GM12872 (cell line): ENCODE data around the gene CLPTM1L.

Source experiments
- CTCF ChIP-seq: IDR thresholded peaks from 3 replicates; pipeline ENCODE4 v1.5.1; 2011; ENCODE audit warnings: low read depth, mild to moderate bottlenecking, low read length, moderate library complexity; ENCODE audit not compliant: insufficient read depth

The CLPTM1L gene

GRCh38 chr5:1324301-1324700 lies 20.6 kb downstream of the CLPTM1L start:
- TF ChIP-seq CTCF: no peak

- no peak for TF ChIP-seq CTCF
Measured at GRCh38 chr5:1323803-1324173, 21.1 kb downstream of the CLPTM1L start.

DNA sequence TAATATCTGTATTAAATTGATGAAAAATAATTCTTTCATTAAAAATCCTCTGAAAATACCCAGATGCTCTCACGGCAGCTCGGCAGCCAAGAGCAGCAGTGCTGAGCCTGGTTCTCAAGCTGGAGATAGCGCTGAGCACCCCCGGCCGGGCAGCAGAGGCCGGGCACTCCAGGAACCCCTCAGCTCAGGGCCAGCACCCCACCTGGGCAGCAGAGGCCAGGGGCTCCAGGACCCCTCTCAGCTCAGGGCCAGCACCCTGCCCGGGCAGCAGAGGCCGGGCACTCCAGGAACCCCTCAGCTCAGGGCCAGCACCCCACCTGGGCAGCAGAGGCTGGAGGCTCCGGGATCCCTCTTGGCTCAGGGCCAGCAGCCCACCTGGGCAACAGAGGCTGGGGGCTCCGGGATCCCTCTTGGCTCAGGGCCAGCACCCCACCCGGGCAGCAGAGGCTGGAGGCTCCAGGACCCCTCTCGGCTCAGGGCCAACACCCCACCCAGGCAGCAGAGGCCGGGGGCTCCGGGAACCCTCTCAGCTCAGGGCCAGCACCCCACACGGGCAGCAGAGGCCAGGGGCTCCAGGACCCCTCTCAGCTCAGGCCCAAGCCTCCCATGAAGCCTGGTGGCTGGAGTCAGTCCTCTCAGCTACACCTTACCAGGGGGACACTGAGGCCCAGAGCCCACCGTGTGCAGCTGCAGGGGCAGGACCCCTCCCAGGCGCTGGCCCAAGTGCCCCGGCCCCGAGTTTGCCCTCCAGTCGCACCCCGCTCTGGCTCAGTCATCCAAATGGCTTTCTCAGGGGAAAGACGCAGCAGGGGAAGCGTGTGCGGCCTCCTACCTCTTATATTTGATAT lies 21.7 kb downstream of the CLPTM1L start:
- TF ChIP-seq CTCF: no peak

- TF ChIP-seq CTCF: no peak
Measured at GRCh38 chr5:1322036-1322900, 22.6 kb downstream of the CLPTM1L start.

DNA sequence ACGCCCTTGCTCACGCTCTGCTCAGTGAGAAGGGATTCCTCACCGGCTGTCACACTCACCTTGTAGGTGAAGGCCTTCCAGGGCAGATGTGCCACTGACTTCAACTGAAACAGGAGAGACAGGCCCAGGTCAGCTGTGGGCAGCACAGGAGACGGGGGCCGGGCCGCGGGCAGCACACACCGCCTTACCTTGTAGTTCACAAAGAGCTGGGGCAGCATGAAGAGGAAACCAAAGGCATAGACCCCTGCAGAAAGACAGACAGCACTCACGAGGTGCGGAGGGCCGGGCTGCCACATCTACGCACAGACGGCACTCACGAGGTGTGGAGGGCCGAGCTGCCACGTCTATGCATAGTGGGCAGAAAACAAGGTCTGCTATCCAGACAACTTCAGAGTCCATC lies 23.3 kb downstream of the CLPTM1L start:
- TF ChIP-seq CTCF: no peak

DNA sequence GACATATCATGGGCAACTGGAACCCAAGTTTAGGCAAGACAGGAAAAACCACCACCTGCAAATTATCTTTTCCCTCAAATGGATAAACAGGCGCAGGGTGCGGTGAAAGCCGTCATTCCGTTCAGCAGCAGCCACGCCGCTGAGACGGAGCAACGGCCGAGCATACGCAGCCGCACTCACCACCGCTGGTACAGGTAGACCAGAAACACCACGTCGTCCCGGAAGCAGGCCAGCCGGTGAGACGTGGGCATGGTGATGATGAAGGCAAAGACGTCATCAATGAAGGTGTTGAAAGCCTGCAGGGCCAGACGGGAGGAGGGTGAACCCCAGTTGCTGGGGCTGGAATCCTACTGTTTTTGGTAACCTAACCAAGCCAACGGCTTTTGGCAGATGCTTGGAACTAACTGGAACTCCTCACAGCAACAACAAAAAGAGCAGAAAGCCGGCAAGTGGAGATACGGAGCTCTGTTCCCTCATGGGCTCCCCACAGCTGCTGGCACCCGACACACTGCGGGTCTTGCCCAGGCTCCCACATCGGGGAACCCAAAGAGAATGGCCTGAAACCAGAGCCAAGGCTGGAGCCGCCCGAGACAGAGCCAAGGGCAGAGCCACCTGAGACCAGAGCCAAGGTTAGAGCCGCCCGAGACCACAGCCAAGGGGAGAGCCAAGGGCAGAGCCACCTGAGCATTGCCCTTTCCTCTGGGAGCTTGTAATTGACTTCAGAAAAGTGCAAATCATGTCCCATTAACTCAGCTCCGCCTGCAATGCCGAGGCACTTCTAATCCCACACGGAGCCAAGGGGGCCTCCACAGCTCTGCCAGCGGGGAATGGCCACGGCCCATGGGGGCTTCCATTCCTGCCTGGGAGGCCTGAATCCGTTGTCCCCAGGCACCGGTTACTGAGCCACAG lies 24.2 kb downstream of the CLPTM1L start:
- no peak for TF ChIP-seq CTCF
